Adrenal gland (tissue), 5 donors: ENCODE data around the gene THSD4.

Experiments used
- CTCF ChIP-seq, 6 experiments: fragments of 450-650 bp in 4 of 6; fragments of 200-600 bp in 2 of 6; sonication (generic) in 1 of 6; IDR thresholded peaks; 1 replicate in 5 of 6; 2 replicates in 1 of 6; pipeline versions ENCODE4 v1.5.1 to v1.8.0; 2016 to 2021; ENCODE audit warnings: antibody characterized with exemption in 6 of 6, mild to moderate bottlenecking in 2 of 6, moderate library complexity in 1 of 6
- POLR2A ChIP-seq, 2 donors: fragments of 450-650 bp; IDR thresholded peaks; one replicate each; pipeline ENCODE4 v1.6.1; 2017; ENCODE audit warnings: antibody characterized with exemption in 2 of 2, mild to moderate bottlenecking in 2 of 2, moderate library complexity in 1 of 2
- donor health status: DM: no; HTN: no; CAD: no.

DNA sequence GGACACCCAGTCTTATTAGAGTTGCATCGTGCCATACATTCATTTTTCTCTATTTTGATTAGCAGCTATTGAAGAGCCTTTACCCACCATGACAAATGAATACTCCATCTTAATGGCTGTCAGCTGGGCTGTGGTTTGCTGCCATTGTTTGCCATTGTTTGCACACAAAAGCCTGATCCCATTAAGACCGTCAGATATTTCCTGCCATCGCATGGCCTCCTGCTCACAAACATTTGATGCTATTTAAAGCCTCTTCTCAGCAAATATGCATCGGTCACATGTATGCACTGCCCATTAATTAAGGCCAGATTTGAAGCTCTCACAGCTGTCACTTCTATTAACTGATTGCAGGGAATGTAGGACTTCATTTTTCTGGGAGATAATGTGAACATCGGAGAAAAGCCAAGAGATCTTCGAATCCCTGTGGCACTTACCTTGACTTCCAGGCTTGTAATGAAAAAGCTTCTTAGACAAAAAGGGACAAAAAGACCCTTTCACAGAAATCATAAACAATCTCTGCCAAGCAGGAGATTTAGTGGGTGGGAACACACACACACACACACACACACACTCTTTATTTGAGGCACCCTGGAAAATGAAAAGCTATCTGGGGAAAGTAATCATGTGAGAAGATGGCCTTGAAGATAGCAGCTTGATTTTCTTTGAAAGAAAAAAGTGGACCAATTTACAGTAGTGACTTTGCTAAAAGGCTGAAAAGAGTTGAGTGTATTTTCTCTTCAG lies 519.7 kb downstream of the THSD4 start:
- no peak for TF ChIP-seq CTCF (IDR thresholded peaks at IDR 0.05)
- TF ChIP-seq POLR2A (IDR thresholded peaks at IDR 0.05) = no peak
